Measurements from ENCODE around the gene KIF5B. TPM values are rescaled to one million over a fixed set of nuclear protein-coding genes. Genes with fewer than 3 reads are reported as not detected.
"Not testable (repeated sequence)": the region's sequence is repeated elsewhere in the genome, so short reads cannot be mapped to it uniquely, and the experiment has no call there.

Gene KIF5B
- total RNA-seq, 1 experiment from 2014 or later = 72.5 TPM

GRCh38 chr10:32068569-32068968 lies 12.3 kb upstream of the KIF5B start:
- DNase-seq (ENCODE audit: low read depth, low spot score) = no peak

GRCh38 chr10:32067931-32068330 lies 11.7 kb upstream of the KIF5B start:
- in situ Hi-C loops (cut with HindIII; ENCODE audit: low pct_unique_long_range_greater_than_20kb, low sequenced_read_pairs); DNase-seq (ENCODE audit: low read depth, low spot score): not testable (repeated sequence)

More at GRCh38 chr10:32068569-32068968, 12.3 kb upstream of the KIF5B start:
- in situ Hi-C loops (cut with HindIII; ENCODE audit: low pct_unique_long_range_greater_than_20kb, low sequenced_read_pairs) = no loop called here

- in situ Hi-C loops (cut with HindIII; ENCODE audit: low pct_unique_long_range_greater_than_20kb, low sequenced_read_pairs) = no loop called here
- DNase-seq (ENCODE audit: low read depth, low spot score) = no peak
Observed at GRCh38 chr10:32065856-32066255, 9.6 kb upstream of the KIF5B start.

- in situ Hi-C loops (cut with HindIII; ENCODE audit: low pct_unique_long_range_greater_than_20kb, low sequenced_read_pairs) = no loop called here
- no peak for DNase-seq (ENCODE audit: low read depth, low spot score)
Observed at GRCh38 chr10:32061440-32061839, 5.2 kb upstream of the KIF5B start.

GRCh38 chr10:32060347-32060746 lies 4.1 kb upstream of the KIF5B start:
- no peak for DNase-seq (ENCODE audit: low read depth, low spot score)
- in situ Hi-C loops (cut with HindIII; ENCODE audit: low pct_unique_long_range_greater_than_20kb, low sequenced_read_pairs) = no loop called here

GRCh38 chr10:32059472-32059871 lies 3.2 kb upstream of the KIF5B start:
- in situ Hi-C loops (cut with HindIII; ENCODE audit: low pct_unique_long_range_greater_than_20kb, low sequenced_read_pairs) = no loop called here
- no peak for DNase-seq (ENCODE audit: low read depth, low spot score)

- in situ Hi-C loops (cut with HindIII; ENCODE audit: low pct_unique_long_range_greater_than_20kb, low sequenced_read_pairs) = no loop called here
- no peak for DNase-seq (ENCODE audit: low read depth, low spot score)
Observed at GRCh38 chr10:32057036-32057372, 779 bp upstream of the KIF5B start.

GRCh38 chr10:32055478-32056135 lies 618 bp downstream of the KIF5B start:
- in situ Hi-C loops (cut with HindIII; ENCODE audit: low pct_unique_long_range_greater_than_20kb, low sequenced_read_pairs) = no loop called here
- DNase-seq (ENCODE audit: low read depth, low spot score) = peak; percentile 53

GRCh38 chr10:32054094-32054493 lies 2.1 kb downstream of the KIF5B start:
- DNase-seq (ENCODE audit: low read depth, low spot score) = peak; percentile 58
- in situ Hi-C loops (cut with HindIII; ENCODE audit: low pct_unique_long_range_greater_than_20kb, low sequenced_read_pairs) = no loop called here

- in situ Hi-C loops (cut with HindIII; ENCODE audit: low pct_unique_long_range_greater_than_20kb, low sequenced_read_pairs); DNase-seq (ENCODE audit: low read depth, low spot score): not testable (repeated sequence)
Observed at GRCh38 chr10:32053392-32053791, 2.8 kb downstream of the KIF5B start.

GRCh38 chr10:32051926-32052325 lies 4.3 kb downstream of the KIF5B start:
- in situ Hi-C loops (cut with HindIII; ENCODE audit: low pct_unique_long_range_greater_than_20kb, low sequenced_read_pairs) = no loop called here
- DNase-seq (ENCODE audit: low read depth, low spot score) = no peak

- peak; percentile 64 for DNase-seq (ENCODE audit: low read depth, low spot score)
- in situ Hi-C loops (cut with HindIII; ENCODE audit: low pct_unique_long_range_greater_than_20kb, low sequenced_read_pairs) = no loop called here
Observed at GRCh38 chr10:32050177-32050576, 6.0 kb downstream of the KIF5B start.

- DNase-seq (ENCODE audit: low read depth, low spot score) = no peak
- in situ Hi-C loops (cut with HindIII; ENCODE audit: low pct_unique_long_range_greater_than_20kb, low sequenced_read_pairs) = no loop called here
Observed at GRCh38 chr10:32049113-32049512, 7.1 kb downstream of the KIF5B start.

GRCh38 chr10:32048282-32048681 lies 7.9 kb downstream of the KIF5B start:
- in situ Hi-C loops (cut with HindIII; ENCODE audit: low pct_unique_long_range_greater_than_20kb, low sequenced_read_pairs) = no loop called here
- no peak for DNase-seq (ENCODE audit: low read depth, low spot score)

GRCh38 chr10:32047881-32048280 lies 8.3 kb downstream of the KIF5B start:
- DNase-seq (ENCODE audit: low read depth, low spot score) = no peak
- in situ Hi-C loops (cut with HindIII; ENCODE audit: low pct_unique_long_range_greater_than_20kb, low sequenced_read_pairs) = no loop called here

- in situ Hi-C loops (cut with HindIII; ENCODE audit: low pct_unique_long_range_greater_than_20kb, low sequenced_read_pairs) = no loop called here
- DNase-seq (ENCODE audit: low read depth, low spot score) = no peak
Observed at GRCh38 chr10:32046151-32046550, 10.1 kb downstream of the KIF5B start.

- in situ Hi-C loops (cut with HindIII; ENCODE audit: low pct_unique_long_range_greater_than_20kb, low sequenced_read_pairs); DNase-seq (ENCODE audit: low read depth, low spot score): not testable (repeated sequence)
Observed at GRCh38 chr10:32042730-32043129, 13.5 kb downstream of the KIF5B start.

- in situ Hi-C loops (cut with HindIII; ENCODE audit: low pct_unique_long_range_greater_than_20kb, low sequenced_read_pairs) = no loop called here
- DNase-seq (ENCODE audit: low read depth, low spot score) = no peak
Observed at GRCh38 chr10:32041290-32042028, 14.8 kb downstream of the KIF5B start.

GRCh38 chr10:32039734-32040133 lies 16.5 kb downstream of the KIF5B start:
- DNase-seq (ENCODE audit: low read depth, low spot score) = no peak
- in situ Hi-C loops (cut with HindIII; ENCODE audit: low pct_unique_long_range_greater_than_20kb, low sequenced_read_pairs) = no loop called here

Measured in SK-MEL-5 (cell line).